Measurements from ENCODE around the gene LCLAT1.

The LCLAT1 gene

DNA sequence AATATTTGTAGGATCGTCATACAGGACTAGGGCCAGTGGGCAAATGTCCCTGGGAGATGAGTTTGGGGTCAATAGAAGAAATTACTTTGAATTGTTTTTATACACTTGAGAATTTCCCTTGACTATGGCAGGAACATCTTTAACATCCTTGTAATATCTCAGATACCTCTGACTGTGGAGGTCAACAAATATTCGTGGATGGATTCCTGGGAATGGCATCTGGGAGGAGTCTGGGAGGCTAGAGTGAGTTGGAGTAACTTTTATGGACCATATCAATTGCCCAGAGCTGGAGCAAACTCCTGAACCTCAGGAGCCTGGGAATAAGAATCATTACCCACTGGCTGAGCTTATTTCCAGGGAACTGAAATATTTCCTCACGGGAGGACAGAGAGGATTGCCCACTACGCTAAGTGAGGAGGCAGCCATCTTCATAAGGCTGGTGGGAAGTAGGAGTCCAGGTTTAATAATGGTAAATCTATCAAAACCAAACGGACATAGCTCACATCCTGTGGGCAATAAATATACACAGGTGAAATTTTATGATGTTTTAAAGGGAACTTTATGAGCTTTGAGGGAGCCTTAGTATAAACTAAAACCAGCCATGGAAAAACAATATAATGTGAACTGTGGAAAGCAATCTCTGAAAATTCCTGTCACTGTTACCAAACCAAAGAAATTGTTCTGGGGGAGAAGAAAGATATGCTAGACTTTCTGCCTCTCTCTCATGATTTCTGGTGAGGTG, 44.4 kb upstream of the LCLAT1 start:
- Histone ChIP-seq H3K4me2 (ENCODE audit: low read depth, low read length, poor library complexity, severe bottlenecking) (no peak overlapping the region), H2AFZ (ENCODE audit: low read depth, low read length, severe bottlenecking) (no peak overlapping the region), H3K27ac (ENCODE audit: low read depth, low read length) (no peak overlapping the region), H3K9me2 (replicated peaks; ENCODE audit: insufficient read depth, low read length) (no peaks in the 10 kb centered on the region), H4K20me1 (ENCODE audit: low read depth, low read length) (no peaks in the 10 kb centered on the region), H3K9me3 (ENCODE audit: insufficient read depth, low read length) (no peaks in the 10 kb centered on the region), H3K9ac (ENCODE audit: low read length) (no peak overlapping the region), H3F3A (ENCODE audit: insufficient read depth) (no peaks in the 10 kb centered on the region), H3K36me3 (ENCODE audit: low read length) (no peaks in the 10 kb centered on the region), H3K79me2 (ENCODE audit: insufficient read depth, low read length) (no peaks in the 10 kb centered on the region), H3K27me3 (ENCODE audit: low read length) (0 out of 2 replicates have a peak, but pooled peaks cover 3% of the 10 kb centered on the region), H3K4me3 (ENCODE audit: insufficient read depth, low read length, poor library complexity, severe bottlenecking) (no peak overlapping the region)
- TF ChIP-seq, protein P1, sequence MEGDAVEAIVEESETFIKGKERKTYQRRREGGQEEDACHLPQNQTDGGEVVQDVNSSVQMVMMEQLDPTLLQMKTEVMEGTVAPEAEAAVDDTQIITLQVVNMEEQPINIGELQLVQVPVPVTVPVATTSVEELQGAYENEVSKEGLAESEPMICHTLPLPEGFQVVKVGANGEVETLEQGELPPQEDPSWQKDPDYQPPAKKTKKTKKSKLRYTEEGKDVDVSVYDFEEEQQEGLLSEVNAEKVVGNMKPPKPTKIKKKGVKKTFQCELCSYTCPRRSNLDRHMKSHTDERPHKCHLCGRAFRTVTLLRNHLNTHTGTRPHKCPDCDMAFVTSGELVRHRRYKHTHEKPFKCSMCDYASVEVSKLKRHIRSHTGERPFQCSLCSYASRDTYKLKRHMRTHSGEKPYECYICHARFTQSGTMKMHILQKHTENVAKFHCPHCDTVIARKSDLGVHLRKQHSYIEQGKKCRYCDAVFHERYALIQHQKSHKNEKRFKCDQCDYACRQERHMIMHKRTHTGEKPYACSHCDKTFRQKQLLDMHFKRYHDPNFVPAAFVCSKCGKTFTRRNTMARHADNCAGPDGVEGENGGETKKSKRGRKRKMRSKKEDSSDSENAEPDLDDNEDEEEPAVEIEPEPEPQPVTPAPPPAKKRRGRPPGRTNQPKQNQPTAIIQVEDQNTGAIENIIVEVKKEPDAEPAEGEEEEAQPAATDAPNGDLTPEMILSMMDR (IDR thresholded peaks at IDR 0.05; ENCODE audit: insufficient read depth, low read length, poor library complexity, severe bottlenecking) = no peak
- TF ChIP-seq EZH2phosphoT487 (conservative IDR thresholded peaks at IDR 0.05; ENCODE audit: low read length) = no peak

DNA sequence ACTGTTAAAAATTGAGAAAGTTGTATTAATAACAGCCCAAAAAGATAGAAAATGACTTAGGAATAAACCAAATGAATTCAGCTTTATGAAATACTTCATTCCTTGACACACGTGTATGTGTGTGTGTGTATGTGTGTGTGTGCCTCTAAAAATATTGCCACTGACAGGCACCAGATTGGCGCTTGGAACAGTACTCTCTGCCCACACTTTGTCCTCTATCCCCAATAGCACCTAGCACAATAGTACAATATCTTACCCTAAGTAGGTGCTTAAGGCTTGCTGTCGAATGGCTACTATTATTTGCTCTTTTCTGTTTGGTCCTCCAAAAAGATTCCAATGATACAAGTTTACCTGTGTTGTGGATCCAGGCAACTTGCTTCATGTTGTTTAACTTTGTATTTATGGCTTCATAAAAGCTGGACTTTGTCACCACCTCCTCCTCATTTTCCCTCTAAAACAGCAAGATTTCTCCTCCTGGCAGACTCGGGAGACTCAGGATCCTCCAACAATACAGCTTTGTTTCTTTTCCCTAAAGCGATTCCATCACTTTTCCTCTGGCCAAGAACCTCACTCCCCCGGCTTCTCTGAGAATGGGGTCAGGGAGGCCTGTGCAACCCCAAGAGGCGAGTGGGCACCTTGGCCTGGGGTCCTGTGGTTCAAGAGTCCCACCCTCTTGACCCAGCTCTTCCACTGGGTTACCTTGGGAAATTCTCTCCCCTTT, 43.3 kb upstream of the LCLAT1 start:
- H2AFZ ChIP-seq (ENCODE audit: low read depth, low read length, severe bottlenecking) = no peak overlapping the region

DNA sequence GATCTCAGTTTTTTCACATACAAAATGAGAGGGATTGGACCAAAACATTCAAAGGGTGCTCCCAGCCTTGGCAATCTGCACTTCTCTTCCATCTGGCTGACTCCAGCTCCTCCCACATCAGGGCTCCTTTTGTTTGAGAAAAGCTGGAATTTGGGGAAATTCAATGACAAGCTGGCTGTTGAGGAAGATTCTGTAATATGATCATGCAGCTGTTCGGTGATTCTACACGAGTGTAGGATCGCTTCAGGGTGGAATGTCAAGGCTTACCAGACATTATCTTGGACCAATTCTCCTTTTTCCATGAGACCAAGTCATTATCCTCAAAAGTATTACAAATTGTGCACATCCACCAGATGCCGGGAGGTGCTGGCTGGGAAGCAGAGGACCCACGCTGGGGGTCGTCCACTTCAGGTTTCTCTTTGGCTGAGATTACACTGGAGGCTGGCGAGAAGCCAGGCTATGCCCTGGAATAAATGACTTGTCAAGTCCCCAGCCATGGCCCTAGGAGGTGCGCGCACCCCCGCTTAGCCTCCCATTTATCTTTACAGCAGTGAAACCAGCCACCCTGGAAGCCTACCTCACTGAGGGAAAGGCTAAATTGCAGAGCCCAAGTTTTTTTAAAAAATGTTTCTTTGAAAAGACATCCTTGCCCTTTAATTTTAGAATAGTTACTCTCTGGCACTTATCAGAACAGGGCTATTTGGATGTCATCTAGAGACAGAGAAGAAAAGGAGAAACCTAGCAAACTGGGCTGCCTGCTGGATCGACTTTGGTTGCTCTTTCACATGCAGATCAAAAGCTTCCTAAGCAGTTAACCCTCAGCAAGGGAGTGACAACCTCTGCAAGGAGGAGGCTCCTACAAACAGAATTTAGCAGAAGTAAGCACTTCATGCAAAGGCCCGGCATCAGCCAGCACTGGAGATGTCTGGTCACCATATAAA, 42.5 kb upstream of the LCLAT1 start:
- no peak overlapping the region for H3K4me2 ChIP-seq (ENCODE audit: low read depth, low read length, poor library complexity, severe bottlenecking)
- no peaks in the 10 kb centered on the region for H3K9me3 ChIP-seq (ENCODE audit: insufficient read depth, low read length)
- H3K79me2 ChIP-seq (ENCODE audit: insufficient read depth, low read length) = no peaks in the 10 kb centered on the region
- H3K27ac ChIP-seq (ENCODE audit: low read depth, low read length) = no peak overlapping the region
- H4K20me1 ChIP-seq (ENCODE audit: low read depth, low read length) = no peaks in the 10 kb centered on the region
- no peak overlapping the region for H3K4me3 ChIP-seq (ENCODE audit: insufficient read depth, low read length, poor library complexity, severe bottlenecking)
- 0 out of 2 replicates have a peak, but pooled peaks cover 3% of the 10 kb centered on the region for H3K27me3 ChIP-seq (ENCODE audit: low read length)
- no peaks in the 10 kb centered on the region for H3F3A ChIP-seq (ENCODE audit: insufficient read depth)
- H3K36me3 ChIP-seq (ENCODE audit: low read length) = no peaks in the 10 kb centered on the region
- no peak overlapping the region for H2AFZ ChIP-seq (ENCODE audit: low read depth, low read length, severe bottlenecking)
- H3K9me2 ChIP-seq (replicated peaks; ENCODE audit: insufficient read depth, low read length) = no peaks in the 10 kb centered on the region
- TF ChIP-seq, protein P1 (IDR thresholded peaks at IDR 0.05; ENCODE audit: insufficient read depth, low read length, poor library complexity, severe bottlenecking) = no peak
- TF ChIP-seq EZH2phosphoT487 (conservative IDR thresholded peaks at IDR 0.05; ENCODE audit: low read length) = no peak
- H3K9ac ChIP-seq (ENCODE audit: low read length) = no peak overlapping the region

More for the DNA sequence above, 43.3 kb upstream of the LCLAT1 start:
- Histone ChIP-seq H3K4me2 (ENCODE audit: low read depth, low read length, poor library complexity, severe bottlenecking) (no peak overlapping the region), H3K9ac (ENCODE audit: low read length) (no peak overlapping the region), H4K20me1 (ENCODE audit: low read depth, low read length) (no peaks in the 10 kb centered on the region), H3K36me3 (ENCODE audit: low read length) (no peaks in the 10 kb centered on the region), H3K9me2 (replicated peaks; ENCODE audit: insufficient read depth, low read length) (no peaks in the 10 kb centered on the region), H3K9me3 (ENCODE audit: insufficient read depth, low read length) (no peaks in the 10 kb centered on the region), H3K27me3 (ENCODE audit: low read length) (0 out of 2 replicates have a peak, but pooled peaks cover 3% of the 10 kb centered on the region), H3K79me2 (ENCODE audit: insufficient read depth, low read length) (no peaks in the 10 kb centered on the region), H3K4me3 (ENCODE audit: insufficient read depth, low read length, poor library complexity, severe bottlenecking) (no peak overlapping the region), H3K27ac (ENCODE audit: low read depth, low read length) (no peak overlapping the region), H3F3A (ENCODE audit: insufficient read depth) (no peaks in the 10 kb centered on the region)
- no peak for TF ChIP-seq EZH2phosphoT487 (conservative IDR thresholded peaks at IDR 0.05; ENCODE audit: low read length)
- TF ChIP-seq, protein P1 (IDR thresholded peaks at IDR 0.05; ENCODE audit: insufficient read depth, low read length, poor library complexity, severe bottlenecking) = no peak
